Activated T-helper 1 cell treated with Interleukin-2 at 50 U/mL for 16 hours (primary cell): Measurements from ENCODE around the gene FGD4.
"Not testable (repeated sequence)": the region's sequence is repeated elsewhere in the genome, so short reads cannot be mapped to it uniquely, and the experiment has no call there.

Source experiments
- DNase-seq: peaks from one replicate; pipeline ENCODE4 v3.0.0-alpha.2; 2020; ENCODE audit warnings: low read depth

The FGD4 gene

GRCh38 chr12:32561931-32562341, 162.6 kb downstream of the FGD4 start:
- DNase-seq, result no peak

GRCh38 chr12:32562413-32562812, 163.1 kb downstream of the FGD4 start:
- DNase-seq, result not testable (repeated sequence)

GRCh38 chr12:32566663-32567295, 167.4 kb downstream of the FGD4 start:
- DNase-seq, result no peak

GRCh38 chr12:32567296-32567674, 167.9 kb downstream of the FGD4 start:
- no peak for DNase-seq

- DNase-seq, result no peak
These were observed 168.9 kb downstream of the FGD4 start for GRCh38 chr12:32568228-32568627.

- no peak for DNase-seq
These were observed 169.9 kb downstream of the FGD4 start for GRCh38 chr12:32569259-32569658.

GRCh38 chr12:32574585-32574984, 175.2 kb downstream of the FGD4 start:
- no peak for DNase-seq

GRCh38 chr12:32577328-32577727, 178.0 kb downstream of the FGD4 start:
- no peak for DNase-seq

GRCh38 chr12:32583534-32583933, 184.2 kb downstream of the FGD4 start:
- DNase-seq, result no peak

- DNase-seq, result no peak
These were observed 186.3 kb downstream of the FGD4 start for GRCh38 chr12:32585680-32586079.

GRCh38 chr12:32586390-32586789, 187.0 kb downstream of the FGD4 start:
- DNase-seq, result no peak

GRCh38 chr12:32587581-32588495, 188.5 kb downstream of the FGD4 start:
- no peak for DNase-seq

- no peak for DNase-seq
These were observed 189.2 kb downstream of the FGD4 start for GRCh38 chr12:32588604-32589003.

GRCh38 chr12:32589165-32589865, 190.0 kb downstream of the FGD4 start:
- no peak for DNase-seq

GRCh38 chr12:32595251-32595650, 195.9 kb downstream of the FGD4 start:
- DNase-seq, result no peak

GRCh38 chr12:32596030-32596429, 196.7 kb downstream of the FGD4 start:
- DNase-seq, result no peak

GRCh38 chr12:32598688-32599087, 199.3 kb downstream of the FGD4 start:
- no peak for DNase-seq

- DNase-seq, result no peak
These were observed 201.3 kb downstream of the FGD4 start for GRCh38 chr12:32600681-32601080.

- DNase-seq, result no peak
These were observed 203.7 kb downstream of the FGD4 start for GRCh38 chr12:32603071-32603470.

- no peak for DNase-seq
These were observed 204.5 kb downstream of the FGD4 start for GRCh38 chr12:32603858-32604257.

- no peak for DNase-seq
These were observed 205.2 kb downstream of the FGD4 start for GRCh38 chr12:32604565-32604964.

- DNase-seq, result no peak
These were observed 206.2 kb downstream of the FGD4 start for GRCh38 chr12:32605326-32606095.
